Peyer's patch (tissue), 4 donors: ENCODE results near the gene SLC25A13.

Experiments used
- CTCF ChIP-seq, 6 experiments: fragments of 450-650 bp in 4 of 6; fragments of 200-600 bp in 2 of 6; sonication (generic) in 1 of 6; IDR thresholded peaks; one replicate each; pipeline ENCODE4 v1.5.1; 2017 to 2019; ENCODE audit warnings: antibody characterized with exemption in 6 of 6, mild to moderate bottlenecking in 3 of 6, moderate library complexity in 1 of 6
- POLR2A ChIP-seq, 2 donors: fragments of 450-650 bp; IDR thresholded peaks; one replicate each; pipeline ENCODE4 v1.5.1; 2017; ENCODE audit warnings: antibody characterized with exemption in 2 of 2, mild to moderate bottlenecking in 2 of 2, moderate library complexity in 2 of 2

GRCh38 chr7:96331775-96332174, 9.9 kb upstream of the SLC25A13 start:
- TF ChIP-seq CTCF (IDR thresholded peaks at IDR 0.05) (no peak), POLR2A (IDR thresholded peaks at IDR 0.05) (no peak)
